NT2/D1 (cell line): ENCODE measurements around the gene HNRNPAB.

ENCODE experiments used
- SUZ12 ChIP-seq: IDR thresholded peaks from 2 replicates; pipeline ENCODE4 v1.6.1; 2011; ENCODE audit not compliant: insufficient read length, insufficient read depth; ENCODE audit errors: extremely low read depth
- YY1 ChIP-seq: IDR thresholded peaks from 2 replicates; pipeline ENCODE4 v1.6.1; 2011; ENCODE audit not compliant: insufficient read length, insufficient read depth
- ZNF274 ChIP-seq: IDR thresholded peaks from 2 replicates; pipeline ENCODE4 v1.6.1; 2011; ENCODE audit warnings: mild to moderate bottlenecking, low read depth, low read length

- TF ChIP-seq SUZ12 (no peak), ZNF274 (no peak), YY1 (no peak)
Observed at GRCh38 chr5:178213748-178214151, 9.4 kb downstream of the HNRNPAB start.
